Neutrophil (primary cell): Measurements from ENCODE around the gene AP2B1.
"Not testable (repeated sequence)": the region's sequence is repeated elsewhere in the genome, so short reads cannot be mapped to it uniquely, and the experiment has no call there.

Source experiments
- H3K27ac ChIP-seq: fragments of 200-600 bp; sonication (generic); 2 replicates; pipeline ENCODE4 v1.5.1; 2016; ENCODE audit warnings: mild to moderate bottlenecking, moderate library complexity
- H3K27me3 ChIP-seq: fragments of 200-600 bp; sonication (generic); 2 replicates; pipeline ENCODE4 v1.6.0; 2016; ENCODE audit warnings: mild to moderate bottlenecking
- H3K36me3 ChIP-seq: fragments of 200-600 bp; sonication (generic); 2 replicates; pipeline ENCODE4 v1.5.1; 2017
- H3K4me1 ChIP-seq, 2 experiments: fragments of 200-600 bp in 1 of 2; sonication (generic) in 1 of 2; 1 replicate in 1 of 2; 2 replicates in 1 of 2; pipeline versions ENCODE4 v1.5.1 to v1.6.1; 2013 to 2016; ENCODE audit warnings: low read depth in 1 of 2, low read length in 1 of 2, mild to moderate bottlenecking in 1 of 2, moderate library complexity in 1 of 2; ENCODE audit not compliant: control insufficient read depth in 1 of 2, insufficient read depth in 1 of 2
- H3K4me3 ChIP-seq, 2 experiments: fragments of 200-600 bp in 1 of 2; sonication (generic) in 1 of 2; 1 replicate in 1 of 2; 2 replicates in 1 of 2; pipeline ENCODE4 v1.5.1; 2013 to 2016; ENCODE audit warnings: low read depth in 1 of 2, low read length in 1 of 2, mild to moderate bottlenecking in 1 of 2, moderate library complexity in 1 of 2
- H3K9me3 ChIP-seq: fragments of 200-600 bp; sonication (generic); 2 replicates; pipeline ENCODE4 v1.5.1; 2016
- CTCF ChIP-seq: fragments of 200-600 bp; sonication (generic); IDR thresholded peaks from 2 replicates; pipeline ENCODE4 v1.5.1; 2016; ENCODE audit warnings: antibody characterized with exemption

Gene AP2B1

DNA sequence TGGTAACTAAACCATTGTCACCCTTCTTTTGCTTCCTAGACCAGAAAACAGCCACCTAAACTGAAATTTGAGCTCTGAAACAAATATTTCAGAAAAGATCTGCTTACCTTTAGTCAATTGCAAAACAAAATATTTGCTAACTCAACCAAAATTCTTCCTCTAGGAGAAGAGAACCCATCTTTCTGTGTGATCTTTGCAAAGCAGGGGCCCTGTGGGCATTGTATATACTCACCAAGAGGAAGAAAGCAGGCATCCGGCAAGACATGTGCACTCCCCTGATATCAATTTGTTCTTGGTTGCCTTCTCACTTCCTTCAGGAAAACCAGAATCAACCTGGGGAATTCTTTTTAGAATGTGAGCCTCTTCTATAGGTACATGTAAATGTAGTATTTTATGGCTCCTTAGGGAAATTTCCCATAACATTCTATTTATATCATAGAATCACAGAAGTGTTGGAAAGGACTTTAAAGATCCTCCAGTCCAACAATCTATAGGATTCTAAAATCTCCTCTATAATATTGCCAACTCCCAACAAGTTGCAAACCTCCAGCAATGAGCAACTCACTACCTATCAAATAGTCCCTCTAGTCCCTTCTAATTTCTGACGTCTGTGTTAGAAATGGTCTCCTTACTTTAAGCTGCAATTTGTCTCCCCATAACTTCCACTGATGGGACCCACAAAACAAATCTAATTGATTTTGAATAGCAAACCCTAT lies 27.5 kb upstream of the AP2B1 start:
- peaks cover 7% of the 10 kb centered on the region for H3K27me3 ChIP-seq
- no peaks in the 10 kb centered on the region for H3K4me1 ChIP-seq
- no peak overlapping the region for H3K4me3 ChIP-seq
- H3K9me3 ChIP-seq, result no peaks in the 10 kb centered on the region
- H3K36me3 ChIP-seq, result no peaks in the 10 kb centered on the region
- H3K27ac ChIP-seq, result no peak overlapping the region
- TF ChIP-seq CTCF, result no peak

- H3K4me3 ChIP-seq, result no peak within 1 kb of the TSS
- H3K4me1 ChIP-seq, result no peaks in the 10 kb centered on the region
- no peak for TF ChIP-seq CTCF
- peaks cover 18% of the 10 kb centered on the region for H3K27me3 ChIP-seq
- no peak within 1 kb of the TSS for H3K27ac ChIP-seq
- H3K9me3 ChIP-seq, result no peaks in the 10 kb centered on the region
- H3K36me3 ChIP-seq, result no peaks in the 10 kb centered on the region
These were observed 26.4 kb upstream of the AP2B1 start, which contains the start of gene SLFN14 for GRCh38 chr17:35560703-35561102. Gene SLFN14 (minus strand): TSS chr17:35560819. CDS start chr17:35558062, 2,757 bp downstream.

GRCh38 chr17:35563181-35563580 lies 23.9 kb upstream of the AP2B1 start:
- not testable (repeated sequence) for H3K27ac ChIP-seq, H3K36me3 ChIP-seq, H3K4me1 ChIP-seq, H3K4me3 ChIP-seq, H3K9me3 ChIP-seq
- H3K27me3 ChIP-seq, result peaks cover 25% of the 10 kb centered on the region

DNA sequence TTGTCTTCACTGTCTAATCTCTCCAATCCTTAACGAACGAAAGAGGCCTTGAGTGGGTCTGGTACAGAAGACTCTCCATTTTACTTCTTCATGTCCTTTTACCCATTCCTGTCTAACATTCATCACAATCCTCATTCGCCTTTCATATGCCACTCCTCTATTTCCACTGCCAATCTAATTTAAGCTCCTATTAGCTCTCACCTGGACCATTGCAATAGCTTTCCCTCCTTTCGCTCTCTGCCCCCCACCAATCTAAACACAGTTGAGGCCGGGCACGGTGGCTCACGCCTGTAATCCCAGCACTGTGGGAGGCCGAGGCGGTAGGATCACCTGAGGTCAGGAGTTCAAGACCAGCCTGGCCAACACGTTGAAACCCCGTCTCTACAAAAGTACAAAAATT lies 20.2 kb upstream of the AP2B1 start:
- H3K9me3 ChIP-seq, result no peaks in the 10 kb centered on the region
- H3K4me1 ChIP-seq, result peaks cover 14 to 23% of the 10 kb centered on the region in 2 experiments
- H3K36me3 ChIP-seq, result no peaks in the 10 kb centered on the region
- peak overlapping the region in 1 of 2 experiments; percentile 75 for H3K4me3 ChIP-seq
- peaks cover 20% of the 10 kb centered on the region for H3K27me3 ChIP-seq
- no peak for TF ChIP-seq CTCF
- no peak overlapping the region for H3K27ac ChIP-seq

GRCh38 chr17:35568561-35568960 lies 18.6 kb upstream of the AP2B1 start:
- Histone ChIP-seq H3K36me3 (peaks cover under 1% of the 10 kb centered on the region), H3K9me3 (no peaks in the 10 kb centered on the region), H3K4me1 (peaks cover 14 to 23% of the 10 kb centered on the region in 2 experiments), H3K27me3 (peaks cover 20% of the 10 kb centered on the region), H3K4me3 (peak overlapping the region; percentile 75 to 80), H3K27ac (peak overlapping the region; percentile 82)
- TF ChIP-seq CTCF, result no peak

GRCh38 chr17:35569405-35569804 lies 17.7 kb upstream of the AP2B1 start:
- no peak for TF ChIP-seq CTCF
- Histone ChIP-seq H3K36me3 (peaks cover 9% of the 10 kb centered on the region), H3K27ac (no peak overlapping the region), H3K27me3 (peaks cover 20% of the 10 kb centered on the region), H3K9me3 (no peaks in the 10 kb centered on the region), H3K4me3 (no peak overlapping the region), H3K4me1 (peaks cover 14 to 23% of the 10 kb centered on the region in 2 experiments)
